ENCODE results near the gene SREK1.

SREK1 gene

DNA sequence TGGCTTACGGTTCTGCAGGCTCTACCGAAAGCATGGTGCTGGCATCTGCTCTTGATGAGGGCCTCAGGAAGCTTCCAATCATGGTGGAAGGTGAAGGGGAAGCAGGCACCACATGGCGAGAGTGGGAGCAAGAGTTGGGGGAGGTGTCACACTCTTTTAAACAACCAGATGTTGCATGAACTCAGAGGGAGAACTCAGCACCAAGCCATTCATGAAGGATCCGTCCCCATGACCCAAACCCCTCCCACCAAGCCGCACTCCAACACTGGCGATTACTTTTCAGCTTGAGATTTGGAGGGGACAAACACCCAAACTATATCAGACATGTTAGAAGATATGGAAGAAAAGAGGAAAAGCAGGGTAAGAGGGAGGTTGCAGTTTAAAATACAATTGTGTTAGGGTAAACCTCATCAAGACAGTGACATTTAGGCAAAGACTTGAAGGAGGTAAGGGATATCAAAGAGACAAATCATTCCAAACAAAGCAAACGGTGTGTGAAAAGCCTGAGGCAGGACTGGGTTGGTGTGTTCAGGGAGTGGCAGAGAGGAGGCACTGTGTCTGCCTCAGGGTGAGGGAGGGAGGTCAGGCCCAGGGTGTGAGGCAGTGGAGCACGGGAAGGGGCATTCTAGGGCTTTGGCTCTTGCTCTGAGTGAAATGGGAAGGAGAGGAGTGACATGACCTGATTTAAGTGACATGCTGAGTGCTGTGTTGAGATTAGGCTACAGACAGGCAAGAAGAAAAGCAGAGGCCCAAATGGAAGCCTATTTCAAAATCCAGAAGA, 80.9 kb downstream of the SREK1 start:
- DNase-seq = no peak

DNA sequence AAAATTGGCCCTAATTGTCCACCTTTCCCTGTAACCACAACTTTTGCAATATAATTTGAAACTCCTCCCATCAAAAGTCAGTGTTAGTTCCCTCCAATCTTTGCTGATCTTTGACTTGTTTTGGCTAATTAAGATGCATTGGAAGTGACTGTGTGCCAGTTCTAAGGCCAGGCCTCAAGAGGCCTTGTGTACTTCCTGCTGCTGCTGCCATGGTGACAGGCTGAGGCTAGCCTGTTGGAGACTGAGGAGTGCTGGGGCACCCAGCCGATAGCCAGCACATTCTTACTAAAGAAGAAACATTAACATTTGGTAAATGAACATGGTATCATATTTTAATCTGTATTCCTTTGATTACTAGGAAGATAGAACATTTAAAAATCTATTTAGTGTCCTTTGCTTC, 86.5 kb downstream of the SREK1 start:
- DNase-seq = peak; percentile 56

DNA sequence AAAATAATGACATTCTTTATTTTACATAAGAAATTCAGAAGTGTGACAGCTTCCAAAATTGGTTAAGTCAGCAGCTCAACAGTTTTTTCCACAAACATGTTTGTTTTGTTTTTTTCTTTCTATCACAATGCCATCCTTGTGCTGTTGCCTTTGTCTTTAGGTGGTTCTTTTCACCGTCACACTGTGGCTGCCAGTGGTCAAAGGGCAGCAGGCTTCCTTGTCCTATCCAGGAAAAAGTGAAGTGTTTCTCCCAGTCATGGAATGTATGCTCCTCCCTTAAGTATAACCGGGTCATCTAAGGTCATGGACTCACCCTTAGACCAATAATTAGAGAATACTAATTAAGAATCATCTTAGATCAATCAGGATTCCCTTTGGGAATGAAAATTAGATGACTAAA, 87.4 kb downstream of the SREK1 start:
- no peak for DNase-seq

DNA sequence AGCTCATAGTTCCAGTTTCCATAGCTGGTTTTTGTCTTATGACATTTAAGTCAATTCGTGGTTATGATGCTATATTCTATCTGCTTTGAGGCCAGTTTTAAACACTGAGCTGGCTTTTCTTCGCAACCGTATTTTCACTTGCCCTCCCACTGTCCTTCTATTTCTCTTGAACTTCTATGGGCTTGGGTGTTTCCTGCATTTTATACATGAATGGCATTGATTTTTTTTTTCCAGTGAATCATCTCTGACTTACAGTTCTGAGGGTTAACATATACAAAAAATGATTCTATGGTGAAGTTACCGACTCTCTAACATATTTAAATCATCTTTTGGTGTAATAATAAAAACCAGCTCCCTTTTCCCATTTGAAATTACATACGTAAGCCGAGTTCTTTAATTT, 88.2 kb downstream of the SREK1 start:
- no peak for DNase-seq

DNA sequence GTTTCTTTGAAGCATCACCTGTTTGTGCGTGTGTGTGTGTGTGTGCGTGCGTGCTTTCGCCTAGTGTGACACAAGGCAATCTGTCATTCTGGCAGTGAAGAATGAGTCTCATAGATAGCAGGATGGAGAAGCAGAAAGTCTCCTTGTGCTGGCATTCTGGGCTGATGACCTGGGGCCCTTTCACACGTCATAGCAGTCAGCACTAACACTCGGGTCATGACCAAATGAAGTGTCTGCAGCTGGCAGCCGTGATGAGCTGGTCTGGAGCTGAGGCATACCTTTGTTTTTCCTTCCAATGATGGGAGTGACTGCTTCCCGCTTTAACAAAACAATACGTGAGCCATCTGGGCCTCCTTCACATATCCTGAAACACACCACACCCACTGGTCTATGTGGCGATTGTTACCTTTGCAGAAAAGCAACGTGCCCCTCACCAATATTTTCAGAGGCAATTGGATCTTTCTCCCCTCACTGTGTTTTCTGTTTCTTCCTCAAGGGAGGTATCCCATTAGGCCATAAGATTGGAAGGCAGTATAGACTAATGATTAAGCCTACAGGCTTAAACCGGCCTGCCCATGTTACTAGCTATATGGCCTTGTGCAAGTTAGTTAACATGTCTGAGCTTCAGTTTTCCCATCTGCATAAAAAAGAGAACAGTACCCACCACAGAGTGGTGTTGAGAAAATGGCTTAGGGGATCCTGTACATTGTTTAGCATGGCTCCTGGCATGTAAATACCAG, 88.8 kb downstream of the SREK1 start:
- no peak for DNase-seq
